A549 (cell line): ENCODE results near the gene PKD1.

Experiments
- EP300 ChIP-seq, 2 experiments: fragments of >200 bp; sonication (Bioruptor Twin); formaldehyde crosslinking; IDR thresholded peaks; 2 replicates in 1 of 2; 3 replicates in 1 of 2; pipeline ENCODE4 v1.6.1; 2016 to 2017
- HES2 ChIP-seq: fragments of >200 bp; sonication (Bioruptor Twin); formaldehyde crosslinking; IDR thresholded peaks from 2 replicates; pipeline ENCODE4 v1.6.1; 2016
- HOXA7 ChIP-seq: fragments of 250-450 bp; sonication (Bioruptor Pico); IDR thresholded peaks from 2 replicates; pipeline ENCODE4 v1.5.0; 2020; ENCODE audit warnings: mild to moderate bottlenecking, moderate library complexity
- KDM1A ChIP-seq: fragments of 200-600 bp; sonication (generic); IDR thresholded peaks from 2 replicates; pipeline ENCODE4 v1.6.1; 2016; ENCODE audit warnings: low read depth, mild to moderate bottlenecking
- MAX ChIP-seq: IDR thresholded peaks from 2 replicates; pipeline ENCODE4 v1.6.1; 2012
- MAZ ChIP-seq: fragments of 150-350 bp; IDR thresholded peaks from 2 replicates; pipeline ENCODE4 v1.6.1; 2014; ENCODE audit warnings: antibody characterized with exemption, low read depth, low read length, borderline replicate concordance
- MYC ChIP-seq: IDR thresholded peaks from 2 replicates; pipeline ENCODE4 v1.6.1; 2012; ENCODE audit warnings: mild to moderate bottlenecking, inconsistent platforms, low read length, improper control_type of control experiment, borderline replicate concordance
- POLR2A ChIP-seq: IDR thresholded peaks from 2 replicates; pipeline ENCODE4 v1.6.1; 2012; ENCODE audit warnings: mild to moderate bottlenecking, low read length
- TF ChIP-seq, protein P1 (sequence below): fragments of >200 bp; sonication (Bioruptor Twin); formaldehyde crosslinking; IDR thresholded peaks from 3 replicates; pipeline ENCODE4 v1.5.1; 2016

- TF ChIP-seq POLR2A, result no peak
- TF ChIP-seq MAZ, result no peak
- no peak for TF ChIP-seq KDM1A
- no peak for TF ChIP-seq HES2
- TF ChIP-seq MYC, result no peak
- TF ChIP-seq, protein P1, sequence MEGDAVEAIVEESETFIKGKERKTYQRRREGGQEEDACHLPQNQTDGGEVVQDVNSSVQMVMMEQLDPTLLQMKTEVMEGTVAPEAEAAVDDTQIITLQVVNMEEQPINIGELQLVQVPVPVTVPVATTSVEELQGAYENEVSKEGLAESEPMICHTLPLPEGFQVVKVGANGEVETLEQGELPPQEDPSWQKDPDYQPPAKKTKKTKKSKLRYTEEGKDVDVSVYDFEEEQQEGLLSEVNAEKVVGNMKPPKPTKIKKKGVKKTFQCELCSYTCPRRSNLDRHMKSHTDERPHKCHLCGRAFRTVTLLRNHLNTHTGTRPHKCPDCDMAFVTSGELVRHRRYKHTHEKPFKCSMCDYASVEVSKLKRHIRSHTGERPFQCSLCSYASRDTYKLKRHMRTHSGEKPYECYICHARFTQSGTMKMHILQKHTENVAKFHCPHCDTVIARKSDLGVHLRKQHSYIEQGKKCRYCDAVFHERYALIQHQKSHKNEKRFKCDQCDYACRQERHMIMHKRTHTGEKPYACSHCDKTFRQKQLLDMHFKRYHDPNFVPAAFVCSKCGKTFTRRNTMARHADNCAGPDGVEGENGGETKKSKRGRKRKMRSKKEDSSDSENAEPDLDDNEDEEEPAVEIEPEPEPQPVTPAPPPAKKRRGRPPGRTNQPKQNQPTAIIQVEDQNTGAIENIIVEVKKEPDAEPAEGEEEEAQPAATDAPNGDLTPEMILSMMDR, result no peak
- TF ChIP-seq EP300 (IDR thresholded peaks at IDR 0.05), result no peak
- TF ChIP-seq HOXA7 (CRISPR knock-in tag), result no peak
- no peak for TF ChIP-seq MAX
These were observed 57.6 kb downstream of the PKD1 start for GRCh38 chr16:2078096-2078495.
